ENCODE results near the gene HMG20A. TPM values are rescaled to one million over a fixed set of nuclear protein-coding genes. Genes with fewer than 3 reads are reported as not detected.

The HMG20A gene
- total RNA-seq, 6 experiments from 2014 or later: 14.6 to 21.1 (median 19.5) TPM

- intact Hi-C loops (cut with DNase I): no loop called here
- DNase-seq (no peak), ATAC-seq (no peak)
- no peaks in the 10 kb centered on the region for H3K27me3 ChIP-seq
- H3K4me3 ChIP-seq: no peak overlapping the region
- H3K27ac ChIP-seq: no peak overlapping the region
- 100% methylated on average over 1 of the region's 1 CpG for WGBS (ENCODE audit: insufficient coverage, low coverage, low lambda C conversion rate, missing lambda C conversion rate)
- no peaks in the 10 kb centered on the region for H3K36me3 ChIP-seq
- TF ChIP-seq POLR2A (IDR thresholded peaks at IDR 0.05): no peak
- H3K9me3 ChIP-seq: no peaks in the 10 kb centered on the region
- H3K4me1 ChIP-seq: peaks cover 0 to 18% (median 6%) of the 10 kb centered on the region in 4 donors
Measured at GRCh38 chr15:77376770-77377169, 43.9 kb upstream of the HMG20A start.

DNA sequence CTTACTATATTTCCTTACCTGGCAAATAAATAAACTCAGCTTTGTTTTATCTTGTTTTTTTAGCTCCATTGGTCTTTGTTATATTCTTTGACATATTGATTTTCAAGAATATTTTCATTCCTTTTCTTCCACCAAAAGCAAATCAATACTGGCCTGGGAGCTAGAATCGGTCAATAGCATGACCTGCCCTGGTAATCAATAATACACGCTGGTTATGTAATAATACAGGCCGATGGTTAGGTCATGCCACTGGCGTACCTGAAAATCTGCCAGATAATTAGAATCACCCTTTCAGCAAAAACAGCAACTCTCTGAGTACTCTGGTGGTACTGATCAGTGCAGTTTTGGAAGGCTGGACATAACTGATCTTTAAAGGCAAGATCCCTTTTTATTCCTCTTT is 40.7 kb upstream of the HMG20A start:
- Histone ChIP-seq H3K27me3 (no peaks in the 10 kb centered on the region), H3K27ac (no peak overlapping the region), H3K4me1 (peaks cover 0 to 18% (median 6%) of the 10 kb centered on the region in 4 donors), H3K4me3 (no peak overlapping the region), H3K9me3 (no peaks in the 10 kb centered on the region), H3K36me3 (no peaks in the 10 kb centered on the region)
- ATAC-seq (peak; percentile 81 to 94 (median 89)), DNase-seq (no peak)
- intact Hi-C loops (cut with DNase I): no loop called here
- WGBS (ENCODE audit: insufficient coverage, low coverage, low lambda C conversion rate, missing lambda C conversion rate): 40% methylated on average over 4 of the region's 4 CpGs
- TF ChIP-seq CTCF (IDR thresholded peaks at IDR 0.05): no peak
- TF ChIP-seq POLR2A (IDR thresholded peaks at IDR 0.05): no peak

DNA sequence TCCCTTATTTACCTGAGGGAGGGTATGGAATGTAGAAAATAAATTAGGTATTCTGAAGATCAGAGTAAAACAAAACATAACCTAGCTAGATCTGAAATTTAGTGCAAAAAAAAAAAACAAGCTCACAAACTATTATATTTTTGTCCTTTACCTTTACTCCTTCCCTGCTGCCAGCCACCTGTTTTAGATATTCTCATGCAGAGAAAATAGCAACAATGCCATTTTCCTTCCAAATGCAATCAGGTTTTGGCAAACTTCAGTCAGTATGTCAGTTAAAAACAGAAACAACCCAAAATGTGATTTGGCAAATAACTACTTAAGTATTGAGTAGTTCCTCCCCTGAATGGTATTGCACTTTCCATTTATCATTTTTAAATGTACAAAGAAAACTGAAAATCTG is 36.6 kb upstream of the HMG20A start:
- Histone ChIP-seq H3K4me3 (no peak overlapping the region), H3K4me1 (peaks cover 0 to 18% (median 6%) of the 10 kb centered on the region in 4 donors), H3K27me3 (no peaks in the 10 kb centered on the region), H3K9me3 (no peaks in the 10 kb centered on the region), H3K27ac (no peak overlapping the region), H3K36me3 (no peaks in the 10 kb centered on the region)
- TF ChIP-seq CTCF (IDR thresholded peaks at IDR 0.05) (no peak), POLR2A (IDR thresholded peaks at IDR 0.05) (no peak)
- intact Hi-C loops (cut with DNase I): no loop called here
- no peak for ATAC-seq
- DNase-seq: no peak

GRCh38 chr15:77384589-77385359 is 35.9 kb upstream of the HMG20A start:
- intact Hi-C loops (cut with DNase I): no loop called here
- TF ChIP-seq POLR2A (IDR thresholded peaks at IDR 0.05) (no peak), CTCF (IDR thresholded peaks at IDR 0.05) (no peak)
- Histone ChIP-seq H3K9me3 (no peaks in the 10 kb centered on the region), H3K36me3 (no peaks in the 10 kb centered on the region), H3K27ac (no peak overlapping the region), H3K27me3 (no peaks in the 10 kb centered on the region), H3K4me3 (no peak overlapping the region), H3K4me1 (peaks cover 0 to 11% (median 4%) of the 10 kb centered on the region in 4 donors)
- DNase-seq (no peak), ATAC-seq (no peak)

GRCh38 chr15:77386626-77387025 is 34.1 kb upstream of the HMG20A start:
- Histone ChIP-seq H3K27ac (no peak overlapping the region), H3K4me3 (no peak overlapping the region), H3K4me1 (no peaks in the 10 kb centered on the region), H3K9me3 (no peaks in the 10 kb centered on the region), H3K27me3 (no peaks in the 10 kb centered on the region), H3K36me3 (no peaks in the 10 kb centered on the region)
- TF ChIP-seq POLR2A (IDR thresholded peaks at IDR 0.05): no peak
- TF ChIP-seq CTCF (IDR thresholded peaks at IDR 0.05): no peak
- ATAC-seq (no peak), DNase-seq (no peak)
- intact Hi-C loops (cut with DNase I): no loop called here
- 70% methylated on average over 2 of the region's 2 CpGs for WGBS (ENCODE audit: insufficient coverage, low coverage, low lambda C conversion rate, missing lambda C conversion rate)
